GM19035 (cell line): Measurements from ENCODE around the gene ARHGAP6.

Source experiments
- ATAC-seq: cut with Tn5 transposase; IDR thresholded peaks from one replicate; pipeline ENCODE4 v1.9.1; 2021; ENCODE audit not compliant: unreplicated experiment

ARHGAP6 gene

GRCh38 chrX:11193035-11193469 is 472.7 kb downstream of the ARHGAP6 start:
- ATAC-seq = no peak

- ATAC-seq = no peak
Observed at GRCh38 chrX:11190745-11191510, 474.8 kb downstream of the ARHGAP6 start.

- no peak for ATAC-seq
Observed at GRCh38 chrX:11189097-11189496, 476.6 kb downstream of the ARHGAP6 start.

GRCh38 chrX:11188664-11189063 is 477.1 kb downstream of the ARHGAP6 start:
- ATAC-seq = no peak

- no peak for ATAC-seq
Observed at GRCh38 chrX:11187001-11187400, 478.7 kb downstream of the ARHGAP6 start.

- no peak for ATAC-seq
Observed at GRCh38 chrX:11185861-11186260, 479.9 kb downstream of the ARHGAP6 start.

- no peak for ATAC-seq
Observed at GRCh38 chrX:11180571-11180970, 485.1 kb downstream of the ARHGAP6 start.

- ATAC-seq = no peak
Observed at GRCh38 chrX:11172415-11172814, 493.3 kb downstream of the ARHGAP6 start.

GRCh38 chrX:11171956-11172355 is 493.8 kb downstream of the ARHGAP6 start:
- ATAC-seq = no peak

GRCh38 chrX:11164433-11164832 is 501.3 kb downstream of the ARHGAP6 start:
- ATAC-seq = no peak

GRCh38 chrX:11159149-11159548 is 506.6 kb downstream of the ARHGAP6 start:
- no peak for ATAC-seq

GRCh38 chrX:11151799-11152559 is 513.7 kb downstream of the ARHGAP6 start:
- no peak for ATAC-seq

- ATAC-seq = no peak
Observed at GRCh38 chrX:11148401-11148800, 517.3 kb downstream of the ARHGAP6 start.

GRCh38 chrX:11146411-11146810 is 519.3 kb downstream of the ARHGAP6 start:
- ATAC-seq = no peak

GRCh38 chrX:11143931-11144678 is 521.6 kb downstream of the ARHGAP6 start:
- peak; percentile 83 for ATAC-seq

- no peak for ATAC-seq
Observed at GRCh38 chrX:11138498-11139390, 527.0 kb downstream of the ARHGAP6 start.

- ATAC-seq = no peak
Observed at GRCh38 chrX:11137543-11138139, 528.1 kb downstream of the ARHGAP6 start.

- no peak for ATAC-seq
Observed at GRCh38 chrX:11135564-11136185, 530.0 kb downstream of the ARHGAP6 start.

- ATAC-seq = no peak
Observed at GRCh38 chrX:11131146-11131545, 534.6 kb downstream of the ARHGAP6 start.

GRCh38 chrX:11130136-11130535 is 535.6 kb downstream of the ARHGAP6 start:
- ATAC-seq = no peak
